H1 (cell line): ENCODE data around the gene NAXE. TPM values are rescaled to one million over a fixed set of nuclear protein-coding genes. Genes with fewer than 3 reads are reported as not detected.

ENCODE experiments used
- CTCF ChIA-PET: fragments of 300-600 bp; sonication (Branson Sonifier 250); formaldehyde crosslinking; loops from one replicate; lab custom pipeline; 2021; ENCODE audit not compliant: partially characterized antibody; lab: Charles Lee
- POLR2A ChIA-PET: fragments of 300-600 bp; sonication (Branson Sonifier 250); formaldehyde crosslinking; loops from one replicate; lab custom pipeline; 2021; ENCODE audit warnings: inconsistent platforms; ENCODE audit not compliant: partially characterized antibody; lab: Charles Lee
- DNase-seq, 2 experiments: peaks; one replicate each; pipeline versions ENCODE4 v3.0.0 to v3.0.0-alpha.2; 2010 to 2022; ENCODE audit warnings: low spot score in 2 of 2, low read depth in 1 of 2, mixed read lengths in 1 of 2
- FAIRE-seq: peaks from 2 replicates; lab custom pipeline; 2011; peaks lifted over from hg19 to GRCh38; lab: Jason Lieb, UNC
- H2AFZ ChIP-seq: 2 replicates; pipeline ENCODE4 v1.8.1; 2012; ENCODE audit warnings: low read length, inconsistent platforms
- H2AK5ac ChIP-seq: 2 replicates; pipeline ENCODE4 v1.6.1; 2013; ENCODE audit warnings: low read depth, low read length
- H2BK120ac ChIP-seq: replicated peaks from 2 replicates; pipeline ENCODE3; 2013; ENCODE audit warnings: low read depth, low read length, inconsistent platforms
- H2BK12ac ChIP-seq: 2 replicates; pipeline ENCODE4 v1.6.1; 2013; ENCODE audit warnings: low read depth, low read length
- H2BK15ac ChIP-seq: 2 replicates; pipeline ENCODE4 v1.6.1; 2013; ENCODE audit warnings: low read length
- H2BK20ac ChIP-seq: 2 replicates; pipeline ENCODE4 v1.6.1; 2013; ENCODE audit warnings: low read length
- H2BK5ac ChIP-seq: 2 replicates; pipeline ENCODE4 v1.6.1; 2013; ENCODE audit warnings: low read depth, low read length
- H3K14ac ChIP-seq: 2 replicates; pipeline ENCODE4 v1.6.1; 2013; ENCODE audit warnings: inconsistent platforms; ENCODE audit not compliant: insufficient read length
- H3K18ac ChIP-seq: 2 replicates; pipeline ENCODE4 v1.6.1; 2013; ENCODE audit warnings: low read length; ENCODE audit errors: extremely low read depth
- H3K23ac ChIP-seq: 2 replicates; pipeline ENCODE4 v1.6.1; 2013; ENCODE audit warnings: inconsistent platforms; ENCODE audit not compliant: insufficient read length
- H3K23me2 ChIP-seq: 2 replicates; pipeline ENCODE4 v1.6.1; 2013; ENCODE audit warnings: low read depth, low read length
- H3K27ac ChIP-seq: 2 replicates; pipeline ENCODE4 v1.6.1; 2011; ENCODE audit warnings: low read depth, low read length, inconsistent platforms
- H3K27me3 ChIP-seq, 4 experiments: replicated peaks in 1 of 4; 1 replicate in 1 of 4; 2 replicates in 3 of 4; pipeline versions ENCODE4 v1.6.1 to v1.8.1; 2011 to 2013; ENCODE audit warnings: low read length in 3 of 4, mild to moderate bottlenecking in 3 of 4, inconsistent platforms in 2 of 4, mixed read lengths in 2 of 4, moderate library complexity in 1 of 4; ENCODE audit not compliant: control insufficient read depth in 3 of 4, insufficient read depth in 3 of 4; ENCODE audit errors: extremely low read depth in 1 of 4
- H3K36me3 ChIP-seq, 4 experiments: 2 replicates each; pipeline versions ENCODE4 v1.6.1 to v1.8.1; 2011 to 2013; ENCODE audit warnings: mild to moderate bottlenecking in 4 of 4, low read length in 3 of 4, moderate library complexity in 2 of 4, control low read depth in 1 of 4, inconsistent platforms in 1 of 4; ENCODE audit not compliant: insufficient read depth in 4 of 4, control insufficient read depth in 2 of 4
- H3K4ac ChIP-seq: replicated peaks from 2 replicates; pipeline ENCODE3; 2013; ENCODE audit warnings: low read length, low read depth, mixed read lengths, inconsistent platforms; ENCODE audit not compliant: insufficient read length
- H3K4me1 ChIP-seq, 4 experiments: replicated peaks in 1 of 4; 1 replicate in 1 of 4; 2 replicates in 3 of 4; pipeline versions ENCODE4 v1.6.1 to v1.8.1; 2011 to 2013; ENCODE audit warnings: low read length in 3 of 4, inconsistent platforms in 2 of 4, mixed read lengths in 1 of 4; ENCODE audit not compliant: insufficient read depth in 4 of 4, control insufficient read depth in 3 of 4
- H3K4me2 ChIP-seq, 2 experiments: 2 replicates each; pipeline versions ENCODE4 v1.6.1 to v1.8.1; 2011 to 2013; ENCODE audit warnings: low read depth in 2 of 2, low read length in 2 of 2, control low read depth in 1 of 2, inconsistent platforms in 1 of 2, mild to moderate bottlenecking in 1 of 2; ENCODE audit not compliant: insufficient read depth in 1 of 2
- H3K4me3 ChIP-seq, 4 experiments: fragments of 200-600, 300-600 bp in 1 of 4; sonication (generic), shearing (Covaris generic), sonication (Bioruptor Twin) in 1 of 4; 2 replicates each; pipeline versions ENCODE4 v1.5.1 to v1.8.1; 2011 to 2016; ENCODE audit warnings: low read length in 4 of 4, low read depth in 3 of 4, control low read depth in 2 of 4, inconsistent platforms in 2 of 4, mild to moderate bottlenecking in 2 of 4, mixed read lengths in 1 of 4, moderate library complexity in 1 of 4; ENCODE audit not compliant: insufficient read depth in 2 of 4; ENCODE audit errors: extremely low read depth in 1 of 4
- H3K56ac ChIP-seq: replicated peaks from 2 replicates; pipeline ENCODE3; 2013; ENCODE audit warnings: low read depth, mild to moderate bottlenecking, mixed read lengths, low read length, inconsistent platforms; ENCODE audit not compliant: insufficient read length
- H3K79me1 ChIP-seq: 2 replicates; pipeline ENCODE4 v1.6.1; 2013; ENCODE audit warnings: low read depth, low read length, control low read depth
- H3K79me2 ChIP-seq, 2 experiments: 2 replicates each; pipeline versions ENCODE4 v1.6.1 to v1.8.1; 2012 to 2013; ENCODE audit warnings: low read length in 2 of 2, mild to moderate bottlenecking in 2 of 2, inconsistent platforms in 1 of 2; ENCODE audit not compliant: insufficient read depth in 2 of 2, control insufficient read depth in 1 of 2
- H3K9ac ChIP-seq, 4 experiments: replicated peaks in 1 of 4; 1 replicate in 1 of 4; 2 replicates in 3 of 4; pipeline versions ENCODE4 v1.6.1 to v1.8.1; 2011 to 2013; ENCODE audit warnings: low read depth in 3 of 4, low read length in 3 of 4, control low read depth in 2 of 4, mild to moderate bottlenecking in 2 of 4, moderate library complexity in 2 of 4, inconsistent platforms in 1 of 4; ENCODE audit errors: extremely low read depth in 1 of 4
- H3K9me3 ChIP-seq, 2 experiments: 2 replicates each; pipeline versions ENCODE4 v1.6.1 to v1.8.1; 2012 to 2013; ENCODE audit warnings: mild to moderate bottlenecking in 2 of 2, moderate library complexity in 2 of 2, control low read depth in 1 of 2, inconsistent platforms in 1 of 2, low read depth in 1 of 2, low read length in 1 of 2, mixed read lengths in 1 of 2; ENCODE audit not compliant: insufficient read depth in 2 of 2
- H4K20me1 ChIP-seq, 2 experiments: replicated peaks in 1 of 2; 2 replicates each; pipeline versions ENCODE3 to v1.8.1; 2011 to 2013; ENCODE audit warnings: inconsistent platforms in 2 of 2, low read length in 2 of 2, mild to moderate bottlenecking in 1 of 2; ENCODE audit not compliant: insufficient read depth in 2 of 2, control insufficient read depth in 1 of 2
- H4K5ac ChIP-seq: 2 replicates; pipeline ENCODE4 v1.6.1; 2013; ENCODE audit warnings: low read length, low read depth, mixed read lengths, inconsistent platforms; ENCODE audit not compliant: insufficient read length
- H4K8ac ChIP-seq: 2 replicates; pipeline ENCODE4 v1.8.0; 2013; ENCODE audit warnings: mild to moderate bottlenecking, moderate library complexity, low read length, inconsistent platforms; ENCODE audit not compliant: insufficient read depth; ENCODE audit errors: extremely low read depth
- H4K91ac ChIP-seq: replicated peaks from 2 replicates; pipeline ENCODE3; 2013; ENCODE audit warnings: low read length, mixed read lengths, inconsistent platforms; ENCODE audit not compliant: insufficient read length
- CBX5 ChIP-seq: fragments of 300-800, 300-1000 bp; sonication (generic); IDR thresholded peaks from 2 replicates; pipeline ENCODE4 v1.7.1; 2016; ENCODE audit warnings: antibody characterized with exemption, low read length, low read depth
- KDM1A ChIP-seq: fragments of 200-600, 300-600 bp; sonication (generic); IDR thresholded peaks from 2 replicates; pipeline ENCODE4 v1.7.1; 2016; ENCODE audit warnings: mild to moderate bottlenecking, low read length, borderline replicate concordance
- RXRA ChIP-seq: IDR thresholded peaks from 2 replicates; pipeline ENCODE4 v1.6.1; 2011; ENCODE audit warnings: low read depth, mild to moderate bottlenecking, low read length, moderate library complexity; ENCODE audit not compliant: insufficient read depth
- SIX5 ChIP-seq: IDR thresholded peaks from 2 replicates; pipeline ENCODE4 v1.6.1; 2011; ENCODE audit warnings: mild to moderate bottlenecking, low read depth, low read length
- SRF ChIP-seq: IDR thresholded peaks from 2 replicates; pipeline ENCODE4 v1.6.1; 2011; ENCODE audit warnings: mild to moderate bottlenecking, low read depth, low read length, moderate library complexity
- TEAD4 ChIP-seq: IDR thresholded peaks from 2 replicates; pipeline ENCODE4 v1.6.1; 2012; ENCODE audit warnings: low read depth, low read length, inconsistent platforms, mixed read lengths
- WGBS, 2 experiments: shearing (Covaris generic) in 1 of 2; methylation state at CpG; one replicate each; pipeline versions ENCODE4 v1.1.6 to v1.1.7; 2013 to 2015; ENCODE audit warnings: low lambda C conversion rate in 2 of 2, mixed read lengths in 2 of 2, inconsistent platforms in 1 of 2, low coverage in 1 of 2, missing lambda C conversion rate in 1 of 2; ENCODE audit not compliant: insufficient replicate concordance in 2 of 2, insufficient coverage in 1 of 2, insufficient read length in 1 of 2; ENCODE audit errors: extremely low coverage in 1 of 2, missing lambda C conversion rate in 1 of 2; 5-methylcytosine and 5-hydroxymethylcytosine counted together
- polyA plus RNA-seq, 7 experiments: library from polyadenylated mRNA; depleted of rRNA in 3 of 7; stranded (reverse) in 5 of 7; unstranded in 2 of 7; fragments of >200 nt in 5 of 7; fragments of 200-250 nt in 2 of 7; gene quantifications; 1 replicate in 5 of 7; 2 replicates in 1 of 7; 4 replicates in 1 of 7; pipeline versions ENCODE4 v1.2.1 to v1.2.3, GENCODE V29; 2011 to 2013; ENCODE audit warnings: missing spikeins in 2 of 7, mixed read lengths in 2 of 7
- total RNA-seq: library from RNA; stranded (reverse); fragmentation: NEBNext Ultra II Directional; extraction: Animal tissue kit (Norgen Biotek cat#: 25700); gene quantifications from 2 replicates; pipeline ENCODE4 v1.2.1, GENCODE V29; 2021
- TF ChIP-seq, protein P1 (sequence below), 3 experiments: IDR thresholded peaks; 1 replicate in 2 of 3; 2 replicates in 1 of 3; pipeline versions ENCODE4 v1.5.1 to v1.6.1; 2011; ENCODE audit warnings: low read length in 3 of 3, mild to moderate bottlenecking in 3 of 3, inconsistent platforms in 2 of 3, low read depth in 1 of 3, moderate library complexity in 1 of 3; ENCODE audit not compliant: insufficient read depth in 1 of 3; ENCODE audit errors: control extremely low read depth in 1 of 3
- TF ChIP-seq, protein P2 (sequence below): IDR thresholded peaks from 2 replicates; pipeline ENCODE4 v1.6.1; 2012; ENCODE audit warnings: inconsistent platforms

NAXE gene
- total and polyA plus RNA-seq, 2 of the 8 experiments (the other 6 are each of a cell fraction or from before 2014, with no cell fraction given), result 73.1 to 74.3 TPM

DNA sequence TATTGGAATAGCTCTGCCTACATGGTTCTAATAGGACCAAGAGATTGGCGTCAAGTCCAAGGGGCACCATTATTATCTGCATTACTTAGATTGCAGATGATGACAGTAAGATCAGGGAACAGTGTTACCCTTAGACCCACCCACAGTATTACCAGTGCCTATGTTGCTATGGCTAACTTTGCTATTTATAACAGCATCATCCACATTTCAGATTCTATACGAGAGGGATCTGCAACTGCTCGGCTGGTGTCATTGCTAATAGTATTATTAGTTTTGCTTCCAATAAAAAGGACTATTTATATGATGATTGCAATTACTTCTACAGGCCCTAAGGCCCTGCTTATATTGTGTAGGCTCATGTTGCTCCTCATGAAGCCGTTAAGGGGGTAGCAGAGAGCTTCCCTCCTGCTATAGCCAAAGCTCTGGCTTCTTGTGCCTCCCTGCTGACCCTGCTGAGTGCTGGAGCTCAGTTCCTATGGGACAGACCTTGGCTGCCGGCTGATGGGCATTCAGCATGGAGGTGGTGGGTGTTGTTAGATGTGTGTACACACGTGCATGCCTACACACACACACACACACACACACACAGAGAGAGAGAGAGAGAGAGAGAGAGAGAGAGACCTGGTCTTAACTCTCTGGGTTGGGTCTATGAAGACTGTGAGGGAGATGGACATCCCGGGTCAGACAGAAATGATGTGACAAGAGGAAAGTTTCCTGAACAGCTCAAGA lies 51.6 kb downstream of the NAXE start:
- Histone ChIP-seq H3K27me3 (peaks cover 11 to 88% (median 70%) of the 10 kb centered on the region in 4 experiments), H3K4ac (no peak overlapping the region), H2BK12ac (no peak overlapping the region), H2BK120ac (no peak overlapping the region), H3K36me3 (no peaks in the 10 kb centered on the region), H2BK15ac (no peak overlapping the region), H3K14ac (no peak overlapping the region), H3K18ac (no peak overlapping the region), H3K79me1 (no peaks in the 10 kb centered on the region), H3K4me3 (peak overlapping the region in 1 of 4 experiments; percentile 72; a peak in 2 of 8 replicates), H3K4me2 (peak overlapping the region; percentile 77 to 95; a peak in 3 of 4 replicates), H3K9ac (no peak overlapping the region), H3K23ac (no peak overlapping the region), H3K9me3 (no peaks in the 10 kb centered on the region), H2AFZ (no peak overlapping the region), H2BK20ac (0 out of 2 replicates have a peak overlapping the region, but pooled peaks have one; percentile 21), H2AK5ac (no peak overlapping the region), H3K79me2 (no peaks in the 10 kb centered on the region), H3K23me2 (peaks cover 13% of the 10 kb centered on the region; the same call in 1 of the 2 replicates), H4K20me1 (peaks cover 0 to 4% of the 10 kb centered on the region in 2 experiments), H3K4me1 (peaks cover 8 to 23% (median 15%) of the 10 kb centered on the region in 4 experiments), H4K91ac (no peak overlapping the region), H3K27ac (no peak overlapping the region), H4K8ac (no peak overlapping the region; the same call in 1 of the 2 replicates), H2BK5ac (no peak overlapping the region), H4K5ac (no peak overlapping the region), H3K56ac (no peak overlapping the region)
- DNase-seq, result no peak
- ChIA-PET CTCF (interaction anchor here (0.6 to 43.0 kb wide), 19 partner anchors 9 to 284 kb away, joined by 3 to 868 read pairs (median 4); partner anchors contain the start of genes CRABP2, HAPLN2, NAXE and NES), POLR2A (interaction anchor here (0.7 to 3.6 kb wide), 15 partner anchors 9 to 618 kb away, joined by 3 to 22 read pairs (median 4); partner anchors contain the start of gene NES)
- no peak for FAIRE-seq
- 63% methylated on average over 6 of the region's 7 CpGs; no CpG with 5 or more reads in 1 of the 2 experiments for WGBS, 2 experiments
- TF ChIP-seq, protein P1, sequence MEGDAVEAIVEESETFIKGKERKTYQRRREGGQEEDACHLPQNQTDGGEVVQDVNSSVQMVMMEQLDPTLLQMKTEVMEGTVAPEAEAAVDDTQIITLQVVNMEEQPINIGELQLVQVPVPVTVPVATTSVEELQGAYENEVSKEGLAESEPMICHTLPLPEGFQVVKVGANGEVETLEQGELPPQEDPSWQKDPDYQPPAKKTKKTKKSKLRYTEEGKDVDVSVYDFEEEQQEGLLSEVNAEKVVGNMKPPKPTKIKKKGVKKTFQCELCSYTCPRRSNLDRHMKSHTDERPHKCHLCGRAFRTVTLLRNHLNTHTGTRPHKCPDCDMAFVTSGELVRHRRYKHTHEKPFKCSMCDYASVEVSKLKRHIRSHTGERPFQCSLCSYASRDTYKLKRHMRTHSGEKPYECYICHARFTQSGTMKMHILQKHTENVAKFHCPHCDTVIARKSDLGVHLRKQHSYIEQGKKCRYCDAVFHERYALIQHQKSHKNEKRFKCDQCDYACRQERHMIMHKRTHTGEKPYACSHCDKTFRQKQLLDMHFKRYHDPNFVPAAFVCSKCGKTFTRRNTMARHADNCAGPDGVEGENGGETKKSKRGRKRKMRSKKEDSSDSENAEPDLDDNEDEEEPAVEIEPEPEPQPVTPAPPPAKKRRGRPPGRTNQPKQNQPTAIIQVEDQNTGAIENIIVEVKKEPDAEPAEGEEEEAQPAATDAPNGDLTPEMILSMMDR (IDR thresholded peaks at IDR 0.05; ENCODE audit: control extremely low read depth in 1 of 3, insufficient read depth in 1 of 3, low read depth in 1 of 3, low read length in 3 of 3), result no peak
- no peak for TF ChIP-seq KDM1A
- TF ChIP-seq RXRA, result no peak
- TF ChIP-seq SIX5, result no peak
- no peak for TF ChIP-seq TEAD4
- TF ChIP-seq SRF, result no peak
- TF ChIP-seq CBX5, result no peak
- TF ChIP-seq, protein P2, sequence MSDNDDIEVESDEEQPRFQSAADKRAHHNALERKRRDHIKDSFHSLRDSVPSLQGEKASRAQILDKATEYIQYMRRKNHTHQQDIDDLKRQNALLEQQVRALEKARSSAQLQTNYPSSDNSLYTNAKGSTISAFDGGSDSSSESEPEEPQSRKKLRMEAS, result no peak
